Activated naive CD4-positive, alpha-beta T cell treated with anti-CD3 and anti-CD28 coated beads, Interleukin-2, amount 50 U/mL, for 16 hours (primary cell): ENCODE data around the gene ARGLU1.

Source experiments
- DNase-seq: peaks from one replicate; pipeline ENCODE4 v3.0.0-alpha.2; 2020

The ARGLU1 gene

DNA sequence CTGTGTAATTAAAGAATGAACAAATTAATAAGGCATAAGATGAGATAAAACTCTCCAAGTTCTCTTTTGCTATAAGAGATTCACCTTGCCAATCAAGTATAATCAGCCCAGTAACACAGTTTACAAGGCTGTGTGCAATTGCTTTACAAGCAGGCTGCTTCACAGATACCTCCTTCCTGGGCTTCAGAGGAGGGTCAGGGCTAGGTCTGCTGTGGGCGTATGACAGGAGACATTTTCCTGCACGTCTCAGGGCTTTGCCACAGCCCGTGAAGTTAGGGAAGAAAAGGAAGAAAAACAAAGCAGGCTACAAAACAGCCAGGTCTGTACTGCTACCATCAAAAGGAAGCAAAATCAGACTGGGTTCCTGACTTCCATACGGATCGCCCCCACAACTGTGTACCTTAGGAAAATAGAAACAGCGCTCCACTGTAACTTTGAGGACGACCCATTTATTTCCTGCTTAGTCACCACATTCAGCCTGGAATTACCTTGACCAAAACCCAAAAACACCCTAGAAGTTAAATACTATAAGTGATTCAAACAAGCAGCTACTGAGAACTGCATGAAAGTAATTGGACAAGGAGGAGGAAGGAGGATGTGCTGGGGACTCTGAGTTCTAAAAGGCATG is 44.9 kb downstream of the ARGLU1 start:
- DNase-seq, result no peak

DNA sequence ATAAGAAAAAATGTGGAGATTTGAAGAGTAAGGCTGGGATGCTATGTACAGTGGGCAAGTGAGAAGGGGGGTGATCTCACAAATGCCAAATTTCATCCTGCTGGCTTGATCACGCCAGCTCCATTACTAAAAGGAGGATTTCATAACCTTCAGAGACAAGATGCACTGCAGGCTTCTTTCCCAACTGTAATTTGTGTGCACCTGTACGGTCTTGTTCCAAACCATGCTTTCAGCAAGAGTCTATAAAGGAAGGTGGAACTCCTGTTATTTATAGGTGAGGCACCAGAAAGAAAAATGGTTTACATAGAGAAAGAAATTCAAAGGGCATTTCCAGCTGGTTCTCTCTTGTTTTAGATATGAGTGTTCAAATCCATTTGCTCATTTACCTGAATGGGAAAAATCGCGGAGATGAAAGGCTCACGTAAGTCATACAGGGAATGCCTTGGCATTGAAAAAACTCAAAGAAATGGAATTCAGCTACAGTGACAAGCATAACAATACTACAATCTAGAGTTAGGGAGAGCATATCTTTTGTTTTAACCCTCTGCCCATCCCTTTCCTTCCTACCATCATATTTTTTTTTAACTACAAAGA is 45.7 kb downstream of the ARGLU1 start:
- DNase-seq, result no peak

DNA sequence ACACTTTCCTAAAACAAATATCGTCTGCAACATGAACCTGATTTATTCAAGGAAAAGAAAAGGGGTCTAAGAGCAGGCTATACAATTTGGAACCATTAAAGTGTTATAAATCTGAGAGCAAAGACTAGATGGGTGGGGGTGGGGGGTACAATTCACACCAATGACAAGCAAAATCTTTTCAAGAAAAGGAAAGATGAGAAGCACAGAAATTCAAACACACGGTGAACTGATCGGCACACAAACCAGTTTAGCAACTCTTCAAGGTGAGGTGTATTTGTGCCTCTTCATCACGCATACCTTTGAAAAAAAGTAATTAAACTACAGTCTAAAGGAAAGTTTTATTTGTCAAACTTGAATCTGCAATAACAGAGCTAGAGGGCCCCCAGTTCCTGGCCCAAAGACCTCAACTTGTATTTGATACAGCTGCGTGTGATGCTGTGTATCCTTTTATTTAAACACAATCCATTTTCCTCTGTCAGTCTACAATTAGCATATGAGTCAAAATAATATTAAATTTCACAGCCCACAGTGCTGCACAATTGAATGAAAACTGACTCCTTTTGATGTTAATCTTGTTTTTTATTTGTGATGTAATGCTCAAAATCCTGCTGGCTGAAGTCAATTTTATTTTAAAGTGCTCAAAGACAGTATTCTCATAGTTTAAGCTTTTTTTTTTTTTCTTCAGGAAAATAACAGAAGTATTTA is 46.7 kb downstream of the ARGLU1 start:
- DNase-seq, result no peak

DNA sequence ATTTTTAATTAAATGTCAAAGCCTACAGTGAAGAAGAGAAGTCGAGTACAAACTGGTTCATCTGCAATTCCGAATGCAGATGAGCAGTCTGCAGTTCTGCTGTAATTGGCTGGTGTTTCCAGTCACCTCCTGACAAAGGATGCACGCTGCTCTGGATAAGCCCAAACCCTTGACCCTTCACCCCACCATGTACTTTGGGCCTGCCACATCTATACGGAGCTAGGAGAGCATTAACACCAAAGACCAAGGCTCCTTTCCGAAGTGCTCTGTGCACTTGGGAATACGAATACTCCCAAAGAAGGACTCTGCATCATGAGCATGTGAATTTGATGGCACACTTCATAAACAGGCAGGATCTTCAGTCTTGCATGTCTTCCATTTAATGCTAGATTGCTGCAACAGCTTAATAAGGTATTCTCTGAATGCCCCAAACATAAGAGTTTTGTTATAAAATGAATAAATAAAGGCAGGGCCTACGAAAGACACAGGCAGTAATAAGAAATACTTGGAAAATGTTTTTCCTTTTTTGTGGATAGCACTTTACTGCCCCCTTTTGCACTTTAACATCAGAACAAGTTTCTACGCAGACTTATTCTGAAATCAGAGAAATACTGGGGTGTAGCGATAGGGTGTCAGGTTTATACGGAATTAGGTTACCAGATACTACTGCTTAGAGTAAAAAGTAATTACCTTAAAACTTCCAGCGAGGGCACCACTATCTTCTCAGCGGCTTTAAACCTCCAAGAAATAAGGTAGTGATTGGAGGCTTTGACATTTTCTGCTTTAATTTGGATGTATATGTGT is 47.5 kb downstream of the ARGLU1 start:
- DNase-seq, result no peak

DNA sequence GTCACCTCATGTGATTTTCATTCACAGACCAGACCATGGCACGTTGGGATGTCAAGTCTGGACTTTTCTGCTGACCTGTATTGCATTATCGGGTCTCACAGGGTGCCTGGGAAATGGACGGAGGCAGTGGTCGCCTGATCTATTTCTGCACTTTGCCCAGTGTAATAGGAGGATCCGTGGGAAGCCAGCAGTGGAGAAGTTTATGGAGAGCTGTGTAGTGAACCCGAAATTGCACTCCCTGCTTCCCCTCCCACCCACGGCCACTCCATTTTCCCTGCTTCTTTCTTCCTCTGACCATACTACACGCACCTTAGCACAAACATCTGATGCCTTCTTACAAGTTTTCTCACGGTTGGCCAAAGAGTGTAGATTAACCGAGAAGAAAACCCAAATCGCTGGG is 49.4 kb downstream of the ARGLU1 start:
- no peak for DNase-seq

DNA sequence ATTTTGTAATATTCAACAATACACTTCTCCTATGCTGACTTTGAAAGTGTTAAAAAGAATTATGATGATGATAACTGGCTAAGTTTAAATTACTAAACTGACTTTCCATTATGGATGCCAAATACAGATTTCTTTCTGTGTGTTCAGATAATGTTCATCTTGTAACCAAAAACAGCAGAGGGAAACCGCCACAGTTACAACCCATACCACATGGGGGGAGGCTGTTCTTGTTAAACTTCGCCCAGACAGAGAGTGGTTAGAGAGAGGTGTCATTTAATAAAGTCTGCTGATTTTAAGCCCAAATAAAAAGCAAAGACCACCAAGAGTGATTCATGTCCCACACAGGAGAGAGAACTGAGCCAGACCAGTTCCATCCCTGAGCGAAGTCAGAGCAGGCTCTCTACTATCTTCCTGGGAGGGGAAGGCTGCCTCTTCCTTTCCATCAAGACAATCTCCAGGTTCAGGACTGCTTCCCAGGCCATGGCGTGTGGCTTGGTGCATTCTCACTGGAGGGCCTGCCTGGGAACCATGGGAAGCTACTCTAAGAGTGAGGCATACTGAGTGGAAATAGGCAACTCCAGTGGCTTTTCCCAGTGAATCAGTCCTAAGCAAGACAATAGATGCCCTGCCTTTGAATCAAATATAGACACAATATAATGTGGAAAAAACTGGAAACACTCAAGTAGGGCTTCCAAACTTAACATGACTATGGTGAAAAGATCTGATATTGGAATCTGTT is 50.7 kb downstream of the ARGLU1 start:
- DNase-seq, result no peak

DNA sequence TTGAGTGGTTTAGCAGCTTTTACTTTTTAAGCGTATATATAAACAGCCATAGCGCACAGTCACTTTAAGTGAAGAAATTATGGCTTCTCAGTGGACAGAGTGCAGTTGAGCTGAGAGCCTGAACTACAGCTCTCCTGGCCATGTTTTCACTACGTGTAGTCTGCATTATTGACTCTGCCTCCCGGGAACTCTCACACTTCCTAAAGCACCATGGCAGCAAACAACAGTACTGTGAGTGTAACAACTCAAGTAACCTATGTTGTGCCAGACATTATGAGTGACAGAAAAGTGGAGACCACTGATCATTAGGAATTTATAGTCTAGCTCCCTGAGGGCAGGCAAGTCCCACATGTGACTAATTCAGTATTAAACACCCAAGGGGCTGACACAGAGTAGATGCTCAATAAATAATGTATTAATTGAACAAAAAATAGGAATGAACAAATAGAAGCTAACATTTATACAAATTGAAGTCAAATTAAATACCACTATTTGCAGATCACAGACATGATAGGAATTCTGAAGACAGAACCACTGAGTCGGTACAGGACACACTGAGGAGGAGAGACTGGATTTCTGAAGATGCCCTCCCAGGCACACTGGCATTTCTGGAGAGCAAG is 52.2 kb downstream of the ARGLU1 start:
- no peak for DNase-seq

DNA sequence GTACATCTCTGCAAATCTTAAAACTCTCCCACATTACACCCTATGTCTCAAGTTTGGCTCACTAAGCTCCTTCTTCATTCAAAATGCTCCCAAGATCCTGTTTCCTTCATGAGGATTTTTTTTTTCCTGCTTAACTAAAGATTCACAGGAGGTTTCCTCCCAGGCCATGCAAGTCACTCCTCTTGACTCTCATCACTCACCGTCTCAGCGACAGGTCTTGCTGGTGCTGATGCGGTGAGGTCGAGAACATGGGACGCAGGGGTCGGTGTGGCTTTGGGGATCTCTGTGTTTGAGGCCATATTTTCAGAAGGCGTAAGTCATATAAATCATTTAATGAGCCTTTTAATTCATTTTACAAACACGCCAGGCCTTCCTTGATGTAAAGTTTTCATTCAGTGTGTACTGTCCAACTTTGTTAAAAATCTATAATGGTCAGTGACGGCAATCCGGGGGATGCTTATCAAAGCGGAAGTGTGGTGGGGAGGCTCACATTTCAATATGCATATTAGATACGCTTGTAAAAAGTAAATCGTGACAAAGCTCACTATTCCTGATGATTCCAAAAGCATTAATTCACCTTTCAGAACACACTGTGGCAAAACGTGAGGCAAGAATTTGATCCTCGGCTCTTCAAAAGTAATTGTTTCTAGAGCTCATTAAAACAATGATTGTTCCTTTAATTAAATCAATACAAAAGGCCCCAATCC is 52.9 kb downstream of the ARGLU1 start:
- no peak for DNase-seq

DNA sequence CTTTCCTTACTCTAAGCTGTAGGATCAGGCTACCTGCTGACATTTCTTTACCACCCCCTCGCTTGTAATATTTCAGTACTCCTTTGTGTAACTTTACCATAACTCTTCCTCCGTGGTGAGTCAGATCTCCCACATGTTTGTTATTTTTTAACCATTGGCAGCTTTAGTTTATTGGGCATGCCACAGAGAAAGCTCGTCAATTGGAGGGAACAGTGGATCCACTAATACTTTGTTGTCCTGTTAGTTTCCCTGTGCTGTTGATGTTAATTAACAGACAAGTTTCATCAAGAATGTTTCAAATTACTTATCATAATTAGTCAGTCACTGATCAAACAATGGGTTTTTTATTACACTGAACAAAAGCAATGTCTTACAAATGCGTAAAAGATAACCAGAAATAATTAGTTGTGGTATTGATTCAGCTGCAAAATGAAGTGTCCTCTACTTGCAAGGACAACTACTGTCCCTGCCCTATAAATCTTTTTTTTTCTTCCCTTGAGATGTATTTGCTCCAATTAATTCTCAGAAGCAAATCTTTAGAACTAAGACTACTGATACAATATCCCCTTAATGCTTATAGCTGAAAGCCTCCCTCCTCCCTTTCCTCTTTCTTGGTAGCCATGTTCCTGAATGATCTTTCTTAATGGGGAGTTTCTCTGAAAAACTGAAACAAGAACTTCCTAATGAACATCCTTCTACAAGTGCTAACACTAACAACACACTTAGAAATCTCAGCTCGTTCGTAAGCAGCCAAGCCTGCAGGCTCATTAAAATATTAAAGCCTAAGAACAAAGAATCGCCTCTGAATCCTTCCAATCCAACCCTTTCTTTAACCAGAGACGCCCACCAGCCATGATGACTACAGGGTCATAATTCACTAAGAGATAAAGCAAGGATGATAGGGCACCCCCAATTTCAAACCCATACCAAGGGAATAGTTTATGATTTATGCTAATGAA is 54.6 kb downstream of the ARGLU1 start:
- DNase-seq, result no peak

DNA sequence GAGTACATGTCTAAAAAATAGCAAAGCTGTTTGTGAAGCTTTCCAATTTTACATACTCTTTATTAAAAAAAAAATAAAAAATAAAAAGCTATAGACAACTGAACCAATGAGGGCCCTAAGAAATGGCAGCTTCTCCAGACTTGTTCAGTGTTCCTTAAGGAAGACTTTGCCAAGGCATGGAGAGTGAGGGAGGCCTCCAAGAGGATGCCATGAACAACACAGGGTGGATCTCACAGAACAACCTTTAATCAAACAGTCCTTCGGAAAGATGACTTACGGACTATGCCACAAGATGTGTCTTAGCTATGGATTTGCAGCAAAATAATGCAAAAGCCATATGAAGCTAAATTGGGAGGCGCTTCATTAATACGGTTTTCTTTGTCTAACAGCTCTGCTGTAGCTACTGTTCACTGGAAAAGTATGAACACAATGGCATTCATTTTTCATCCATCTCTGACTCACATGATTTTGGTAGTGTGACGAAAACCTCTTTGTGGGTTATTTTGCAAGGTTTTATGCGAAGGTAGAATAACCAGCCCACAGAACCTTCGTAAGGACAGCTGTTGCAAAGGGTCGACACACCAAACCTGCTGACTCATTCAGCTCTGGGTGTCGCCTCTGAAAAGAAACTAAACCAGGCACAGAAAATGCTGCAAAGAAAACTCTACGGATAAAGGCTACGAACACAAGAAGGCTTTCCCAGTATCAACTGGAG is 60.2 kb downstream of the ARGLU1 start:
- DNase-seq, result no peak

DNA sequence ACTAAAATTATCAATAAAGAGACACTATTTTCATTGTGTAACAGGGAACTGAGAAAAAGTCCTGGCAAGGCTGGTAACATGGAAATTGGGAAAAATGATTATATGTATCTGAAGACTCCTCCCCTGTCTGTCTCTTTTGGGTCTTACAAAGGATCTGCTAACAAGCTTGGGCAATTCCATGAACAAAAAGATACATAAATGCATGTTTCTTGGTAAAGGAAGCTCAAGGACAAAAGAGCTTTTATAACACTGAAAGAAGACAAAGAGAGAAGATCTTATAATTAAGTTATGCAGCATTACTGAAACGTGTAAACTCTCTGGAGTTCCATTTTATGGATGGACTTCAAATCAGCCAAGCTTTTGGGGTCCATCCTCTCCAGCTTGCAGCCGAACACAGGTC is 61.7 kb downstream of the ARGLU1 start:
- no peak for DNase-seq

DNA sequence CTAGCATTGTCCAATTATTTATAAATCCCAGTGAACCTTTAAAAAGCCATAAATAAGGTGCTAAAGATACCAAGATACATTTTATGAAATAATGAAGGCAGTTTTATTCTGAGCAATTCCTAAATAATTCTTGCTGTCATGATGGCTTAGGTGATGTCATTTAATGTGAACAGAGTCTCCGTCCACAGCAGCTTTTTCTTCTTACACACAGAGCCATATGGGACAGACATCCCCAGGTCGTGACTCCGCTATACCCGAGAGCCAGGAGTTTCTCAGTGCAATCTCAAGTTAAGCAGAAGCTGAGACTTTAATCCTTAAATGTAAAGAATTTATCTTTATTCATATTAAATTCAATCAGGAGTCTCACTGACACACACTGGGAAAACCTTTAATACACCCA is 62.2 kb downstream of the ARGLU1 start:
- DNase-seq, result no peak

DNA sequence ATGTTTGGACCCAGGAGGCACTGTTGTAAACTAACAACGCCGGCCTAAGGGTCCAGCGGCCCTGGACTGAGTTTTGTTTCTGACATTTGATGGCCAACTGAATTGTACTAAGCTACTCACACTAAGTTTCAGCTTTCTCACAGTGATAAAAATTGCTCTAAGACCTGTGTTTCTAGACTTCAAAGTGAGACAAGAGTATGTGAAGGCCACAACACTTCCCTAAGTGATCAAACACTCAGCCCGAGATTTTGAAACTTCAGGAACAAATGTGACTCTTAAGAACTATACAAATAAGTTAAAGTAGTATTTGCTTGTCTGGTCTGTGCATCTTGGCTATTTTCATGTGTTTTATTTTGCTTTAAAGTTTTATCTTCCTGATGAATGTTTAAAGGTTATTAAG is 62.6 kb downstream of the ARGLU1 start:
- no peak for DNase-seq

DNA sequence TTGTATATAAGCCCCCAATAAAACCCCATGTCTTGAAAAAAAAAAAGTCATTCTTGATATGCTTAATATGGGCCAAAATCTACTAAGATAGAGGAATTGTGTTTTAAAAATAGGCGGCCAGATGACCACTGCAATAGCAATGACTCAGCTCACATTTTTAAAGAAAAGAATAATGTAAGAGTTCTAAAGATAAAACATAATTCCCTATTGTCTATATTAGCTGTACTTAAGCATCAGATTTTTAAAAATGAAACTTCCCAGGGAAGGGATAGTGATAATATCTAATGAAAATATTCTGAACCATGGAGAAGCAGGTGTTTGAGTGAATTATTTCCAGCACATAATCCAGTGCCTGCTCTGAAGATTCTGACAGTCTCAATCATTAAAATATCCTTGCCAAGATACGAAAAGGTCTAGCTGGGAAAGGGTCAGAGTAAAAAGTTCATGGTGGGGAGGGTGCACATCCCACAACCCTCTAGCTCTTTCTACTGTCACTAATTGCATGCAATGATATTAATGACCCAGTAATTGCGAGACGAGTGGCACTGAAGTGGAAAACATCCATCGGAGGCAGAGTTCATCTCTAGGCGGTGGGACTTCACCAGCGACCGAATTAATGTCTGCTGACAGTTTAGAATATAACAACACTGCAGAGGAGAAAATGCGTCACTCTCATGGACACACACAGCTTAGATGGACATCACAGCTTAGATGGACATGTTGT is 64.0 kb downstream of the ARGLU1 start:
- no peak for DNase-seq

DNA sequence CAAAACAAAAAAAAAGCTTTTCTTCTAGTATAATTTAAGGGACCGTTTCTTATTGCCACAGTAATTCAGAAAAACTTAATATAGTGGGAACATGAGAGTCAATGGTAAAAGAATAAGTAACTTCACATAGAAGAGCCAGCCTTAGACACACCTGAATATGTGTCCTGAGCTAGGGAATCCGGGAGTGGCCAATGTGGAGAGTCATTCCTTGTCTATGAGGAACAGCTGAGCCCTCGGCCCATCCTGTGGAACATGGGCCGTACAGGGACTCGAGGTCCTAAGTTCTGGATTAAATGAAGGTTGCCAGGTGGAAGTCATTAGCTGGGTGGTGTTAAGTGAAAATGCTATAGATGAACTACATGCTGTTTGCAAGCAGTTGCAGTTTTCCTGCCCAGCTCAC is 64.7 kb downstream of the ARGLU1 start:
- no peak for DNase-seq

DNA sequence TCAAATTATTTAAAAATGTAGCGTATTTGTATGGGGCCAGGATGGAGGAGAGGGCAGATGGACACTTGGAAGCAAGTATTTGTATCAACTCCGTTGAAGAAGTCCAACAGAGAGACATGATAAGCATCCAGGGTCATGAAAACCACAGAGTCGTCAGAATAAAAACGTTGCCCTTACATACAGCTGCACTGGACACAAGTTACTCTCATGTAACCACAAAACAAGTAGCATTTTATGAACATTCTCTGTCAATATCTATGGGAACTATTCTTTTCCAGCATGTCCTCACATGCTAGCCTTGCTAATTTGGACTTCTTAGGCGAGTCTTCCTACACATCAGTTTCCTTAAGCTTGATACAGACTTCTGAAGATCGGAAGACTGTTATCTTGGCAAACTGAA is 67.5 kb downstream of the ARGLU1 start:
- no peak for DNase-seq

DNA sequence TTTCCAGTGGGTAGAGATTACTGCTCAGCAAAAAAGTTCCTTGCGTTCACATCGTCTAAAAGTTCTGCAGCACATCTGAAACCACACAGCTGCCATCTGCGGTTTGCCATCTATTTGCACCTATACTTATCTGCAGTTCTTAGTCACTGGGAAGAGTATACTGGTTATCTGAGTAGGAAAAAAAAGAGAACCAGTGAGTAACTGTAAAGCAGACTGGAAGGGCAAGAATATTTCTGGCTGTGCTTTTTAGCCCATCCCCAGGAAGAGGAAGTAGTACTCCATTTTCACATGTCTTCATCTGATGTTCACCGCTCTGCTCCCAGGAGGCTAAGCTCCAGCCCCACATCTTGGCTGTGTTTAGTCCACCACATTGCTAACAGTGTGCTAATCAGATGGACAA is 68.0 kb downstream of the ARGLU1 start:
- DNase-seq, result no peak

DNA sequence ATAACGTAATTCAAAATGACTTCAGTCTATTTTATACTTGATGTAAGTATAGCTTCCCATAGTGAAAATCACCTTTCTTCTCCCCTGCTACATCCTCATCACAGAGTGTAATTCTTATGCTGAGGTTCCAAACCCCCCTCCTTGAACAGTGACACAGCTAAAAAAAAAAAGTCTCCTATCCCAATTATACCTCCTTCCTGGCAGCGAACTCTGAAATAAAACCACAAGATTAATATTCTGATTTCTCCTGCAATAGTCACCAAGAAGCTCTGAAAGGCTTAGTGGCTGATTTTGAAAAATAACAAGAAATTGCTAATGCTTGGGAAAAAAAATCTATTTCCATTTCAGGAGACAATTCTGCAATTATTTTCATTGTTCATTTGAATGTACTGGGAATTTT is 68.8 kb downstream of the ARGLU1 start:
- no peak for DNase-seq

DNA sequence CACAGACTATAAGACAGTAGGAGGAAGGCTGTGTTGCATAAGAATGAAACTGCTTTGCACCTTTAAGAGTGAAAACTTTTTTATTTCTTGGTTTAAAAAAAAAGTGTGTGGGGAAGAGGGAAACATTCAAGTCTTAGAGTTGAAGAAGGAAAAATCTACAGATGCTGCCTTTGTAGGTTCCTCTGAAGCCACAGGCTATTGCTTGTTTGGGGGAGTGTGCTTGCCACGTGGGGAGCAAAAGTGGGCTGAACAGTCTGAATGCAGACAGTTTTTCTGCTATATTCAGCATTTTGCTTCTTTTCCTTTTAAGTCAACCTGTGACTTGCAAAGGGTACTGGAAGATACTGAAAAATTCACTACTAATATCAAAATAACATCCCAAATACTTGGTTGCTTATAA is 69.4 kb downstream of the ARGLU1 start:
- DNase-seq, result no peak
